Femur (tissue), 1 donor: Measurements from ENCODE around the gene IPPK.

Source experiments
- DNase-seq: peaks from one replicate; pipeline ENCODE4 v3.0.0-alpha.2; 2017

Gene IPPK

GRCh38 chr9:92685022-92685421 lies 15.1 kb upstream of the IPPK start:
- DNase-seq: no peak

GRCh38 chr9:92682269-92682668 lies 12.3 kb upstream of the IPPK start:
- no peak for DNase-seq

DNA sequence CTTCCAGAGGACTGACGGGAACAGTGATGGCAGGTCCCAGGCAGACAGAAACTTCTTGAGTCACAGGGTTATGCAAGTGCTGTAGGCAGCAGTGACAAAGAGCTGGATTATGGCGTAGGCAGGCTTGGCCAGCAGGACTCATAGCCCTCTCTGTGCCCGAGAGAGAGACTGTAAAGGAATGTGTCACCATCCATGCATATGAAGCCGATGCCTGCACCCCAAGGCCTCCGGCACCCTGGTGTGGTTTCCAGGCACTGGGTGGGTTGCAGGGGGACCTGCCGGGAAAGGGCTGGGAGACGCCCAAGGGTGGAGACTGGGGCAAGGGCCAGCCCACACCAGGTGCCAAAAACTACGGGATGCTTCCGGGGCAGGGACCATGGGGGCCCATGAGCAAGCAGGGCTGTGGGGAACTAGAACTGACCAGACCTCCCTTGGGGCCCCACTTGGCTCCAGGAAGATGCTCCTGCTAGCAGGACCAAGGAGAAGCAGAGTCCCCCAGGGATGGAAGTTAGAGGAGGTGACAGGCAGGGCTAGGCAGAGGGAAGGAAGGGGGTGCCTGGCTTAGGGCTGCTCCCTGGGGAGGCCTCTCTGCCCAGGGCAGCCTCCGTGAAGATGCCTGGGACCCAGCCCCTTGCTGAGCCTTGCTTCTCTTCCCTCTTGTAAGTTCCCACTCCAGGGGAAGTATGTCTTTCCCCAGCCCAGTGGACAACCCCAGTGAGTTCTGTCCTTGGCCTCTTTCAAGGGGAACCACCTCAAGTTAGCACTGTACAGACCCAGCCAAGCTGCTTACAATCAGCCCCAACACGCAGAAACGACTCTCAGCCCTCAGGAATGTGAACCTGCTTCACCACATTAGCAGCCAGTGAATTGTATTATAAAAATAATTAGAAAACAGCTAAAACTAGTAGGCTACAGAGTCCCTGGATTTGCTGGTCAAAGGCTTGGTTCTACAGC lies 10.5 kb upstream of the IPPK start:
- no peak for DNase-seq

DNA sequence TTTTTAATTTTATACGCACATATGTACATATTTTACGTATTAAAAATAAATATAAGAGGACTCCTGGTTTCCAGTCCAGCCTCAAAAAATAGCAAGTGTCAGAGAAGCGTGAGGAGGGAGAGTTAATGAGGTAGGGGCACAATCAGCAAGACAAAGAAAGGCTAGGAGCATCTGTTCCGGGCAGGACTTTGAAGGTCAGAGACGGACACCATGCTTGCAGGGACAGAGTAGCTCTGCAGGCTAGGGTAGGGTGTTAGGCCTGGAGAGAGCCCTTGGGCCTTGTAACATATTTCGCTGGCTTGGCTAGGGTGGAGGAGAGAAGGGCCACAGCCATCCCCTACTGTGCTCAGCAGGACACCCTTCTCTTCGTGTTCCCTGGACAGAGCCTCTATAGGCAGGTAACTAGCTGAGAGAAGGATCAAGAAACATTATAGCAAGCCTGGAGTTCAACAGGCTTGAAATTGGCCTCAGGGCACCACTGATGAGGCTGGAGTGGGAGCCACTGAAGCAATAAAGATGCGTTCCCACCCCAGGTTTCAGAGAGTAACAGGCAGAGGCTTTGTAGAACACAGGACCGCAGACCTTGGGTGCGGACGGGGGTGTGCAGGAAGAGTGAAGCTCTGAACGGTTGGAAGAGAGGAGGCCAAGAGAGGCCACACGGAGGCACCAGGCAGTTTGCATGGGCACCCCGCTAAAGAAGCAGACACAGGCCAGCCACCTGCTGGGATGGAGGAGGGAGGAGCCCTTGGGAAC lies 9.7 kb upstream of the IPPK start:
- DNase-seq: no peak

DNA sequence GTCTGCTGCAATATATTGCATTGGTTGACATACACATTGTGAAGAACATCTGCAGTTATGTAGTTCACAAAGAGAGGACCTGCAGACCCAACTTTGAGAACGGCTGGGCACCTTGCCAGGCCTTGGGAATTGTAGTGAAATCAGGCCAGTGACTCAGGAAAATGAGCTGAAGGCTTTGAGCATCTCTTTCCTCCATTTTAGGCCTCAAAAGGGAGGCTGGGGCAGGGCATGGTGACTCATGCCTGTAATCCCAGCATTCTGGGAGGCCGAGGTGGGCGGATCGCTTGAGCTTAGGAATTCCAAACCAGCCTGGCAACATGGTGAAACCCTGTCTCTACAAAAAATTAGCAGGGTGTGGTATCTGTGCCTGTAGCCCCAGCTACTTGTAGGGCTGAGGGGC lies 1.4 kb upstream of the IPPK start:
- peak; percentile 40 for DNase-seq

- peak; percentile 68 for DNase-seq
Measured at GRCh38 chr9:92669527-92669889, 423 bp downstream of the IPPK start.

- DNase-seq: no peak
Measured at GRCh38 chr9:92668746-92669526, 995 bp downstream of the IPPK start.

GRCh38 chr9:92666912-92667532 lies 2.9 kb downstream of the IPPK start:
- DNase-seq: no peak

- DNase-seq: no peak
Measured at GRCh38 chr9:92666236-92666635, 3.7 kb downstream of the IPPK start.

GRCh38 chr9:92665836-92666235 lies 4.1 kb downstream of the IPPK start:
- DNase-seq: no peak

DNA sequence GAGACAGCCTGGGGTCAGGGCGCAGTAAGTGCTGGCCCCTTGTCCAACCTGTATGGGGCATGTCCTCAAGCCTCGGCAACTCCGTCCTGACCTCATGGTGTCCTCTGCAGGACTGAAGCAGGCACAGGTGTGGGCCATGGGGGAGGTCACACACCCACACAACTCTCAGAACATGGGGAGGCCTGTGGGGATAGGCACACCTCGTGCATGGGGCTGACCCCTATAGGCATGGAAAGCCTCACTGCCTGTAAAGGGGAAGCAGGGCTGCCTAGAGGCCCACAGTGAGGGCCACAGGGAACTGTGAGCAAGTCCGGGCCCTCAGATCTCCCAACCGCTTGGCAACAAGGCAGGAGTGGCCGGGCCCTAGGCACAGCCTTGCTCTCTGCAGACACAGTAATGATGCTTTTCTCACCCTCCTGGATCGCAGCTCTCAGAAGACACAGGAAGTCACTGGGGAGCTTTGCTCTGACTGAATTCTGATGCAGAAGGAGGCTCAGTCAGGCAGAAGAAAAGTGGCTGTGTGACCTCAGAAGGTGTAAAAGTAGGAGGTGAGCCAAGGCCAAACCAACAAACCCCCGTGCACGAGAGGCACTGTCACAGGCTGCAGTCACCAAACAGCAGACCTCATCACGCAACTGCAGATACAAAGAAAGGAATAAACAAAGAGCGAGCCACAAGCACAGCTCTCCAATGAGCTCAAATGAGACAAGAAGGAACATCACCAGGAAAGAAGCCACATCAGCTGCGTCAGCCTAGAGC lies 5.4 kb downstream of the IPPK start:
- no peak for DNase-seq

GRCh38 chr9:92663951-92664350 lies 6.0 kb downstream of the IPPK start:
- DNase-seq: no peak

GRCh38 chr9:92663126-92663525 lies 6.8 kb downstream of the IPPK start:
- DNase-seq: no peak

DNA sequence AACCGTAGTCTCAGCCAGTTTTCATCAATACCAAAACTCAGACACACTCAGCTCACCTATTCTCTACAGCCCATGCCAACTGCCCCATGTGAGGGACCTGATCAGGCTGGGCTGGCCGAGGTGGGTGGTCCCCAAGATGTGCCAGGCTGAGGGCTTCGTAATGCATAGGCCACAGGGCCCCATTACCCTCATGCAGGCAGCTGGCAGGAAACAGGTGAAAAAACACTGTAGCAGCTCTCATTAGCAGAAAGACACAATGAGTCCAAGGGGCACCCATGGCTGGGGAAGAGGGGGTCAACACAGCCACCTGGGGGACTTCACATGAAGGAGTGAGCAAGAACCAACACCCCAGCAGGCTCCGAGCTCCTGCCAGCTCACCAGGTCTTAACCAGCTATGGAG lies 8.2 kb downstream of the IPPK start:
- DNase-seq: no peak

DNA sequence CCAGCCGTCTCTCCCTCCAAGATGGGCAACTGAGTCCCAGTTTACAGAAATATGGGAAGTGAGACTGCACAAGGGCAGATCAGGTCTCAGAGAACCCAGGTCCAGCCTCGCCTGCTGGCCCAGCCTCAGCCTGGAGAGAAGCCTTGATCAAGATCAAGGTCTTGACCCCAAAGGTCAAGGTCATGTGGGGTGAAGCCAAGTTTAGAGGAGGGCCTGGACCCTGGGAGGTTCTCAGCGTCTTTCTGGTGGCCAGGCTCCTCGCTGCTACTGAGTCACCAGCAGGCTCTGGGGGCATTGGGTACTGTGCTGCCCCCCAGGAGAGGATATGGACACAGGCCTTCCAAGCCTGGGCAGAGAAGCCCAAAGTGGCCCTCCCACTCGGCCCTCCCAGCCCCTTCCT lies 8.8 kb downstream of the IPPK start:
- no peak for DNase-seq

GRCh38 chr9:92660266-92660665 lies 9.7 kb downstream of the IPPK start:
- DNase-seq: no peak

GRCh38 chr9:92659601-92660000 lies 10.3 kb downstream of the IPPK start:
- no peak for DNase-seq

- no peak for DNase-seq
Measured at GRCh38 chr9:92658611-92659010, 11.3 kb downstream of the IPPK start.

DNA sequence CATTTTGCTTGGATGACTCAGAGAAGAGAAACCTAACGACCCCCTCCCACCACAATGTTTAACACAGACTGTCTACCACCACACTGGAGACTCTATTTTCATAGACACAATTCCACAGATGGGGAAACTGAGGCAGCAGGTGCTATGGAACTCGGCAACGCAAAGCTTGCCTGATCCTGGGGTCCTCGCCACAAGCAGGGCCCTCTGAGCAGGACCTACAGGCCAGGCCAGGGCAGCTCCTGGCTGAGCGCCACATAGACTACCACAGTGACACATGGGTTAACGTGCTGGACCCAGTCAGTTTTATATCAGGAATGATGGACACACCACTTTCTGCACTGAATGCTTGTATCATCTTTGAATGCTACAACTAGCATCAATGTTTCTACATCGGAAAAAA lies 11.8 kb downstream of the IPPK start:
- DNase-seq: no peak

DNA sequence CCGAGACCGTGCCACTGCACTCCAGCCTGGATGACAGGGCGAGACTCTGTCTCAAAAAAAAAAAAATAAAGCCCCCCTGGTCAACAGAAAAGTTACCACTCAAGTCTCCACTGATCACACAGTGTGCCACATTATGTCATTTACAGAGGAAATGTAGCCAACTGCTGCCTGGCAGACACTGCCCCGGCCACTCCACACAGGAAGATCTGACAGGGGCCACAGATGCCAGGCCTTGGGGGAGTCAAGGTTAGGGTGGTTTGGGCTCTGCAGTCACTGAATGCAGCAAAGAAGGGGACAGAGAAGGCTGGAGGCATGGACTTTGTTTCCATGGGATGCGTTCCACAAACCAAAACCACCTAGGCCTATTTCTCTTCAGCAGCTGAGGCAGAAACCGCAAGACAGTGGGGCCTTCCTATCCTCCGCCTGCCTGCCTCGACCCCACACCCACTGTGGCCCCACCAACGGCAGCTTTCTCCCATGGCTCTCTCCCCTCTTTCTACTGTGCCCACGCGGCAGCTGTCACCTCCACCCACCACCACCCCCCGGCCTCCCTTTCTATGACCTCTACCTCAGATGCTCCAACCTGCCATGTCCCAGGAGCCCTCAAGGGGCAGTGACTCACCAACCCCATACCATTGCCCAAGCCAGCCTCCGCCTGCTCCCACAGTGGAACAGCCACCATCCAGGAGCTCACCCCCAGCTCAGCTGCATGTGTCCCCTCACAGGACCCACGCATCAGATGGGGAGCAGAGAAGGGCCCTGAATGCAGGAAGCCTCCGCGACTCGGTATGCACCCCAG lies 12.4 kb downstream of the IPPK start:
- DNase-seq: no peak

DNA sequence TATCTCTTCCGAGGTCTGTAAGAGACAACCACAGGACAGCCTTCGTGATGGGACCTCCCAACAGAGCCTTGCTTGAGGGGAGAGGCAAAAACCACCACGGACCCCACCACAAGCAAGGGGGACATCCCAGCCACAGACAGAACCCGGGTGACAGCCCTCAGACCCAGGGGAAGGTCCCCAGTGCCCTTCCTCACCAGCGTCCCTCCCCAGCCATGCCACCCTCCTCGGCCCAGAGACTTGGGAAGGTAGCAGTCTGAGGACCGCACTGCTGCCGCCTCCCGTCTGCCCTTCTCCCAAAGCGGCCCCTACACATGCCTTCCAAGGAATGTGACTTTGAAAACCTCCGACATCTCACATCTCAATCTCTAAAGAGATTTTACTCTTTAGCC lies 13.4 kb downstream of the IPPK start:
- no peak for DNase-seq
